Smooth muscle cell of the pulmonary artery (primary cell): ENCODE results near the gene ZNF892. TPM values are rescaled to one million over a fixed set of nuclear protein-coding genes. Genes with fewer than 3 reads are reported as not detected.

ENCODE experiments used
- total RNA-seq: library from RNA; depleted of rRNA; stranded (reverse); fragments of >200 nt; gene quantifications from 2 replicates; pipeline ENCODE4 v1.2.3, GENCODE V29; 2014

The ZNF892 gene
- 5.2 and 5.5 TPM in 2 replicates for total RNA-seq

GRCh38 chr2:95207111-95207961 lies at the start of gene ZNF892:
ZNF892 (plus strand) TSS chr2:95207521; CDS start chr2:95207816, 295 bp downstream.

DNA sequence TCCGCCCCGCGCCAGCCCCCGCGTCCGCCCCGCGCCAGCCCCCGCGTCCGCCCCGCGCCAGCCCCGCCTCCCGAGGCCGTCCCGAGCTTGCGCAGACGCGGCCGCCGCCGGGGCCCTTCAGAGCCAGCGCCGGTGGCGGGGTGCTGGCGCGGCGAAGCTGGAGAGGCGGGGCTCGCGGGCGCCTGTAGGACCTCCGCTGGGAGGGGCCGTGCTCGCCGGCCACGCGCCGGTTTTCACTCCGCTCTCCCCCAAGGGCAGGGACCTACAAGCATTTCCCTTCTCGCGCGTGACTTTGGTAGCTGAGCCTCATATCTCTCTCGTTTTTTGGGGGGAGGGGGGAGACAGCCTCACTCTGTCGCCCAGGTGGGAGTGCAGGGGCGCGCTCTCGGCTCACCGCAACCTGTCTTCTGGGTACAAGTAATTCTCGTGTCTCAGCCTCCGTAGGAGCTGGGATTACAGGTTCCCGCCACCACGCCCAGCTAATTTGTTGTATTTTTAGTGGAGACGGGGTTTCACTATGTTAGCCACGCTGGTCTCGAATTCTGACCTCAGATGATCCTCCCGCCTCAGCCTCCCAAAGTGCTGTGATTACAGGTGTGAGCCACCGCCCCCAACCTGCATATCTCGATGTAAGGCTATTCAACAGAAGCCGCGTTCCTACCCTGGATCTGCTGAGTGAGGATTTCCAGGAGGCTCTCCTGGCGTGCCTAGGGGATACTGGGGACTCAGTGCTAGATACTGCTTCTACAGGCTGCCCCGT lies 47.5 kb upstream of the ZNF892 start, which contains the start of gene ZNF514:
ZNF514 (minus strand) TSS at position 159 of the 760 bp plus-strand sequence. CDS start 6,595 bp downstream, outside the sequence.

DNA sequence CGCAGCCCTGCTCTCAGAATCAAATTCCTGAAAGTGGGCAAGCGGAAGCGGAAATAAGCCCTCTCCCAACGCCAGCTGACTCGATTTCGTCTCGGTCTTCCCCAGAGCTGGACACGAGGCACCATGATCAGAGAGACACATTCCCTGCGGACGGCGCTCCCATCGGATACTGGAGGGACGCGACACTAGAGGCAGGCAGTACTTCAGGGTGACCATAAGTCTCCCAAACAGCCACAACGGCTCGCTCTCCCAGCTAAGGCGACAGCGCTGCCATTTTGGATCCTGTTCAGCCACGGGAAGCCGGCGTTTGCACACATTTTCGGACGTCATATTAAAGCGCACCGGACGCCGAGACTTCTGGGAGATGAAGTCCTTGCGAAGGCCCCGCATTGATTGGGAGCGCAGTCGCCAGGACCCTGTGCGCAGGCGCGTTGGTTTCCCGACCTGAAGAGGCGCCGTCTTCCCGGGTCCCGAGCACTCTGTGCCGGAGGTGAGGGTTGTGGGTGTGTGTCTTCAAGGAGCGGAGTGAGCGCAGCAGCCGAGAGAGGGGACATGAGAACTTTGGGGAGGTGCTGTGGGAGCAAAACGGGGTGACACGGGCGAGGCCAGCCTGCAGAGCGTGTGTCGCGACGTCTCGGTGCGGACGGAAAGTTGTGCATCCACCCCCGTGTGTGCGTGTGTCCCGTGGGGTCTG lies 41.8 kb upstream of the ZNF892 start, which contains the start of gene ZNF2:
ZNF2 (plus strand) TSS at position 439 of the 694 bp plus-strand sequence. CDS start 10,418 bp downstream, outside the sequence.

Other genes starting within 250 kb of the ZNF892 start
- not detected in 2 replicates for gene MAL, start 181.8 kb upstream of the ZNF892 start, total RNA-seq
- 32.6 and 39.5 TPM in 2 replicates for gene MRPS5, start 85.7 kb upstream of the ZNF892 start, total RNA-seq
- 11.5 and 14.3 TPM in 2 replicates for gene ZNF514, start 47.7 kb upstream of the ZNF892 start, total RNA-seq
- gene ZNF2, start 41.7 kb upstream of the ZNF892 start, total RNA-seq: 10.6 and 11.1 TPM in 2 replicates
- 0.20 and 0.56 TPM in 2 replicates for gene PROM2, start 66.9 kb downstream of the ZNF892 start, total RNA-seq
- 0.65 and 2.0 TPM in 2 replicates for gene KCNIP3, start 89.8 kb downstream of the ZNF892 start, total RNA-seq
- gene FAHD2A, start 195.2 kb downstream of the ZNF892 start, total RNA-seq: 19.4 and 26.5 TPM in 2 replicates